ENCODE results near the gene KCNJ6. TPM values are rescaled to one million over a fixed set of nuclear protein-coding genes. Genes with fewer than 3 reads are reported as not detected.
"Not testable (repeated sequence)": the region's sequence is repeated elsewhere in the genome, so short reads cannot be mapped to it uniquely, and the experiment has no call there.

The KCNJ6 gene
- total RNA-seq, 4 donors from 2014 or later, result 0.62 TPM; not detected in 3

- H3K4me3 ChIP-seq, result no peak overlapping the region
- TF ChIP-seq POLR2A (IDR thresholded peaks at IDR 0.05) (no peak), CTCF (IDR thresholded peaks at IDR 0.05) (no peak)
- no peaks in the 10 kb centered on the region for H3K36me3 ChIP-seq
- no peaks in the 10 kb centered on the region for H3K27me3 ChIP-seq
- no peaks in the 10 kb centered on the region for H3K4me1 ChIP-seq
- no peak for DNase-seq
- intact Hi-C loops (cut with DNase I; ENCODE audit: low total_unique reads), result no loop called here
- no peak overlapping the region for H3K27ac ChIP-seq
- H3K9me3 ChIP-seq, result no peaks in the 10 kb centered on the region
Observed at GRCh38 chr21:37593015-37593414, 323.2 kb downstream of the KCNJ6 start.

- DNase-seq, result no peak
Observed at GRCh38 chr21:37592496-37592895, 323.8 kb downstream of the KCNJ6 start.

GRCh38 chr21:37591994-37592393 is 324.3 kb downstream of the KCNJ6 start:
- H3K4me1 ChIP-seq; H3K4me3 ChIP-seq; H3K27ac ChIP-seq; H3K9me3 ChIP-seq; H3K36me3 ChIP-seq; intact Hi-C loops (cut with DNase I; ENCODE audit: low total_unique reads); H3K27me3 ChIP-seq; DNase-seq: not testable (repeated sequence)

More at GRCh38 chr21:37592496-37592895, 323.8 kb downstream of the KCNJ6 start:
- H3K4me1 ChIP-seq, result no peaks in the 10 kb centered on the region
- H3K4me3 ChIP-seq, result no peak overlapping the region
- no peaks in the 10 kb centered on the region for H3K27me3 ChIP-seq
- H3K27ac ChIP-seq, result no peak overlapping the region
- TF ChIP-seq CTCF (IDR thresholded peaks at IDR 0.05), result no peak
- no peak for TF ChIP-seq POLR2A (IDR thresholded peaks at IDR 0.05)
- H3K36me3 ChIP-seq, result no peaks in the 10 kb centered on the region
- intact Hi-C loops (cut with DNase I; ENCODE audit: low total_unique reads), result no loop called here
- H3K9me3 ChIP-seq, result no peaks in the 10 kb centered on the region

GRCh38 chr21:37590836-37591235 is 325.4 kb downstream of the KCNJ6 start:
- H3K27ac ChIP-seq; H3K9me3 ChIP-seq; H3K4me1 ChIP-seq; H3K36me3 ChIP-seq; DNase-seq; H3K27me3 ChIP-seq; intact Hi-C loops (cut with DNase I; ENCODE audit: low total_unique reads); H3K4me3 ChIP-seq: not testable (repeated sequence)

GRCh38 chr21:37588644-37589043 is 327.6 kb downstream of the KCNJ6 start:
- H3K27ac ChIP-seq; H3K4me3 ChIP-seq; intact Hi-C loops (cut with DNase I; ENCODE audit: low total_unique reads); H3K27me3 ChIP-seq; H3K9me3 ChIP-seq; H3K4me1 ChIP-seq; H3K36me3 ChIP-seq; DNase-seq: not testable (repeated sequence)

GRCh38 chr21:37587635-37588177 is 328.6 kb downstream of the KCNJ6 start:
- no peak overlapping the region for H3K27ac ChIP-seq
- intact Hi-C loops (cut with DNase I; ENCODE audit: low total_unique reads), result no loop called here
- no peaks in the 10 kb centered on the region for H3K36me3 ChIP-seq
- TF ChIP-seq CTCF (IDR thresholded peaks at IDR 0.05) (no peak), POLR2A (IDR thresholded peaks at IDR 0.05) (no peak)
- no peaks in the 10 kb centered on the region for H3K27me3 ChIP-seq
- H3K4me1 ChIP-seq, result no peaks in the 10 kb centered on the region
- H3K4me3 ChIP-seq, result no peak overlapping the region
- DNase-seq, result no peak
- H3K9me3 ChIP-seq, result no peaks in the 10 kb centered on the region

GRCh38 chr21:37587203-37587602 is 329.1 kb downstream of the KCNJ6 start:
- no peaks in the 10 kb centered on the region for H3K27me3 ChIP-seq
- no peak for TF ChIP-seq POLR2A (IDR thresholded peaks at IDR 0.05)
- no peak for TF ChIP-seq CTCF (IDR thresholded peaks at IDR 0.05)
- no peaks in the 10 kb centered on the region for H3K36me3 ChIP-seq
- H3K4me3 ChIP-seq, result no peak overlapping the region
- H3K4me1 ChIP-seq, result no peaks in the 10 kb centered on the region
- no peak for DNase-seq
- no peaks in the 10 kb centered on the region for H3K9me3 ChIP-seq
- H3K27ac ChIP-seq, result no peak overlapping the region
- intact Hi-C loops (cut with DNase I; ENCODE audit: low total_unique reads), result no loop called here

Data from uterus (tissue), 4 donors.